Measurements from ENCODE around the gene MRAS. TPM values are rescaled to one million over a fixed set of nuclear protein-coding genes. Genes with fewer than 3 reads are reported as not detected.

Gene MRAS
- total and polyA plus RNA-seq, 2 of the 8 experiments (the other 6 are each of a cell fraction or from before 2014, with no cell fraction given): 10.6 to 16.2 TPM

DNA sequence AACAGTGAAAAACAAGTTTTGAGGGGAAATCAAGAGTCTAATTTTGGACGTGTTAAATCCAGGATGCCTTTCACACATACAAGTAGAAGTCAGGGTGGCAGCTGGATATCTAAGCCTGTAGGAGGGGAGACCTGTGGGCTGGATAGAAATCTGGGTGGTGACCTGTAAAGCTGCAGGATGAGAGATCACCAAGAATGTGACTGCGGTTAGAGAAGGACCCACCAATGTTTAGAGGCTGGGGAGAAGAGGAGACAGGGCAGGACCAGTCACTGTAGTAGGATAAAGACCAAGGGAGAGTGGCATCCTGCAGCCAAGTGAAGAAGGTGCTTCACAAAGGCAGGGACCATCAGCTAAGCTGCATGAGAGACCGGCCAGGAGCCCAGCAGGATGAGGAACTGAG lies 36.2 kb downstream of the MRAS start:
- H2BK120ac ChIP-seq (replicated peaks; ENCODE audit: low read depth, low read length): no peak overlapping the region
- CTCF ChIA-PET (ENCODE audit: partially characterized antibody): interaction anchor here (0.8 to 2.6 kb wide), 4 partner anchors 12 to 41 kb away, joined by 3 to 11 read pairs (median 4); no protein-coding TSS in a partner anchor
- H3K79me2 ChIP-seq (ENCODE audit: control insufficient read depth in 1 of 2, insufficient read depth in 2 of 2, low read length in 2 of 2): no peaks in the 10 kb centered on the region
- H2BK20ac ChIP-seq (ENCODE audit: low read length): no peak overlapping the region
- H2BK5ac ChIP-seq (ENCODE audit: low read depth, low read length): no peak overlapping the region
- H3K4me3 ChIP-seq (ENCODE audit: extremely low read depth in 1 of 4, insufficient read depth in 2 of 4, low read depth in 3 of 4, low read length in 4 of 4): no peak overlapping the region
- H3K23me2 ChIP-seq (ENCODE audit: low read depth, low read length): no peaks in the 10 kb centered on the region
- no peak overlapping the region for H2BK15ac ChIP-seq (ENCODE audit: low read length)
- no peak overlapping the region for H3K9ac ChIP-seq (replicated peaks in 1 of 4; ENCODE audit: extremely low read depth in 1 of 4, low read depth in 3 of 4, low read length in 3 of 4)
- no peaks in the 10 kb centered on the region for H4K20me1 ChIP-seq (replicated peaks in 1 of 2; ENCODE audit: control insufficient read depth in 1 of 2, insufficient read depth in 2 of 2, low read length in 2 of 2)
- H3K9me3 ChIP-seq (ENCODE audit: insufficient read depth in 2 of 2, low read depth in 1 of 2, low read length in 1 of 2): no peaks in the 10 kb centered on the region
- H3K36me3 ChIP-seq (ENCODE audit: control insufficient read depth in 2 of 4, insufficient read depth in 4 of 4, low read length in 3 of 4): no peaks in the 10 kb centered on the region
- H2AFZ ChIP-seq (ENCODE audit: low read length): no peak overlapping the region
- no peak overlapping the region for H4K5ac ChIP-seq (ENCODE audit: insufficient read length, low read depth, low read length)
- H4K91ac ChIP-seq (replicated peaks; ENCODE audit: insufficient read length, low read length): no peak overlapping the region
- 0 out of 7 replicates have a peak, but pooled peaks cover 0 to 2% (median 0%) of the 10 kb centered on the region in 4 experiments for H3K4me1 ChIP-seq (replicated peaks in 1 of 4; ENCODE audit: control insufficient read depth in 3 of 4, insufficient read depth in 4 of 4, low read length in 3 of 4)
- no peak overlapping the region for H3K23ac ChIP-seq (ENCODE audit: insufficient read length)
- TF ChIP-seq SRF (IDR thresholded peaks at IDR 0.05; ENCODE audit: low read depth, low read length): no peak
- no peak for TF ChIP-seq POLR2AphosphoS5 (IDR thresholded peaks at IDR 0.05; ENCODE audit: low read depth, low read length)
- no peak for TF ChIP-seq KDM1A (IDR thresholded peaks at IDR 0.05; ENCODE audit: borderline replicate concordance, low read length)
- no peak for TF ChIP-seq HDAC2 (IDR thresholded peaks at IDR 0.05; ENCODE audit: borderline replicate concordance in 1 of 2, low read depth in 2 of 2, low read length in 2 of 2)
- TF ChIP-seq PHF8 (conservative IDR thresholded peaks at IDR 0.05; ENCODE audit: low read depth, low read length): no peak
- no peak for TF ChIP-seq KDM5A (IDR thresholded peaks at IDR 0.05; ENCODE audit: low read length)
- TF ChIP-seq EP300 (IDR thresholded peaks at IDR 0.05; ENCODE audit: borderline replicate concordance in 1 of 2, low read depth in 2 of 2, low read length in 2 of 2): no peak
- H3K18ac ChIP-seq (ENCODE audit: extremely low read depth, low read length): no peak overlapping the region
- no peak overlapping the region for H3K4ac ChIP-seq (replicated peaks; ENCODE audit: insufficient read length, low read depth, low read length)
- H4K8ac ChIP-seq (ENCODE audit: extremely low read depth, insufficient read depth, low read length): no peak overlapping the region
- no peaks in the 10 kb centered on the region for H3K79me1 ChIP-seq (ENCODE audit: low read depth, low read length)
- no peak overlapping the region for H3K4me2 ChIP-seq (ENCODE audit: insufficient read depth in 1 of 2, low read depth in 2 of 2, low read length in 2 of 2)
- no peak overlapping the region for H3K27ac ChIP-seq (ENCODE audit: low read depth, low read length)
- no peak overlapping the region for H2BK12ac ChIP-seq (ENCODE audit: low read depth, low read length)
- DNase-seq (ENCODE audit: low read depth in 1 of 2, low spot score in 2 of 2) (no peak), FAIRE-seq (no peak)
- no peak overlapping the region; the same call in 1 of the 2 replicates for H2AK5ac ChIP-seq (ENCODE audit: low read depth, low read length)
- 91% methylated on average over 3 of the region's 3 CpGs; no CpG with 5 or more reads in 1 of the 2 experiments for WGBS, 2 experiments (ENCODE audit: extremely low coverage in 1 of 2, insufficient coverage in 1 of 2, insufficient read length in 1 of 2, insufficient replicate concordance in 2 of 2, low coverage in 1 of 2, low lambda C conversion rate in 2 of 2, missing lambda C conversion rate in 1 of 2)
- no peaks in the 10 kb centered on the region for H3K27me3 ChIP-seq (replicated peaks in 1 of 4; ENCODE audit: control insufficient read depth in 3 of 4, extremely low read depth in 1 of 4, insufficient read depth in 3 of 4, low read length in 3 of 4)
- H3K14ac ChIP-seq (ENCODE audit: insufficient read length): no peak overlapping the region
- H3K56ac ChIP-seq (replicated peaks; ENCODE audit: insufficient read length, low read depth, low read length): no peak overlapping the region
- POLR2A ChIA-PET (ENCODE audit: partially characterized antibody): interaction anchor here (1.4 kb wide), 1 partner anchor 12 kb away, joined by 7 read pairs; no protein-coding TSS in a partner anchor
